ENCODE results near the gene PLA2G6.

GRCh38 chr22:38223289-38223960 lies 41.8 kb upstream of the PLA2G6 start:
- TF ChIP-seq TCF7L2 (IDR thresholded peaks at IDR 0.05; ENCODE audit: borderline replicate concordance, low read depth, low read length) (no peak), CTCF (tag by site-specific recombination; IDR thresholded peaks at IDR 0.05) (no peak)
